ENCODE measurements around the gene CYBC1. TPM values are rescaled to one million over a fixed set of nuclear protein-coding genes. Genes with fewer than 3 reads are reported as not detected.

Gene CYBC1
- total and polyA plus RNA-seq, 3 experiments from 2014 or later, result 175 to 189 (median 184) TPM

DNA sequence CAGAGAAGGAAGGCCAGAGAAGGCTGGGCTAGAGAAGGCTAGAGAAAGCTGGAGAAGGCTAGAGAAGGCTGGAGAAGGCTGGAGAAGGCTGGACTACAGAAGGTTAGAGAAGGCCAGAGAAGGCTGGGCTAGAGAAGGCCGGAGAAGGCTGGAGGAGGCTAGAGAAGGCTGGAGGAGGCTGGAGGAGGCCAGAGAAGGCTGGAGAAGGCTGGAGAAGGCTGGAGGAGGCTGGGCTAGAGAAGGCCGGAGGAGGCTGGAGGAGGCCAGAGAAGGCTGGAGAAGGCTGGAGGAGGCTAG, 25.7 kb downstream of the CYBC1 start:
- H3K9me3 ChIP-seq (ENCODE audit: low read length), result no peaks in the 10 kb centered on the region
- CTCF ChIA-PET, result no interaction called here

DNA sequence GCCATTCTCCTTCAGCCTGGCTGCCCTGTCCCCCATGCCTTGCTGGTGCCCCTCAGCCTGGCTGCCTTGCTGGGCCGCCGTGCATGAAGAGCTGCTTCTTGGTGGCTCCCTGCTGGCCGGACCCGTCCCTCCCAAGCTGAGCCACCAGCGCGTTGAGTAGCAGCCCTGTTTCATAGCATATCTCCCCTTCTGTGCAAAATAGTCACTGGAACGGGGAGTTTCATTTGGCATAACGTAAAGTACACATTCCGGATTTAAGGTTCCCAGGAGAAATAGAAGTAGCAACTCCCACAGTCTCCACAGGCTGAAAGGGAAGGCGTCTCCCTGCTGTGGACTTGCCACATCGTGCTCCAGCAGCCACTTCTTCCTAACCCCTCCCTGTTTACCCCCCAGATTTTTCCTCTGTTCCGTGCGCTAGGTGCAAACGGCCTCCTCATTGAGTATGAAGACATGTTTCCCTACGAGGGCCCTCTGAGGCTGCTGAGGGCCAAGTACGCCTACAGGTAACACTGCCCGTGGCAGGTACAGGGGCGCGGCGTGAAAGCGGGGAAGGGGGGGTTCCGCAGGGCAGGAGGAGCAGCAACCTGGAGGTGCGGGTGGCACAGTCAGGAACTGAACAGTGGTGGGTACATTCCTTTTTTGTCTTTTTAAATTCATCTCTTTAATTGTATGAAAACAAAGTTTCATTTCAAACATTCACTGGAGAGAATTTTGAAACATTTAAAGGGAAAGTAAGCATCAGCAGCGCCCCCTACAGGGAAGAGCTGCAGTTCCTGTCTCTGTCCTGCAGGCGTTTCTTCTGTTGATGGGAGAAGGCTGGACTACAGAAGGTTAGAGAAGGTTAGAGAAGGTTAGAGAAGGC, 26.3 kb downstream of the CYBC1 start:
- H3K27ac Mint-ChIP-seq, result peak overlapping the region in 2 of 8 donors; percentile 5 to 62
- no peaks in the 10 kb centered on the region for H3K27me3 Mint-ChIP-seq
- Histone ChIP-seq H3K9me3 (ENCODE audit: low read length) (no peaks in the 10 kb centered on the region), H3K27ac (ENCODE audit: low read depth, low read length) (no peak overlapping the region), H3K36me3 (ENCODE audit: insufficient read depth, low read length) (peaks cover 12% of the 10 kb centered on the region), H3K4me1 (ENCODE audit: insufficient read depth, low read length) (peaks cover 15% of the 10 kb centered on the region), H3K4me3 (ENCODE audit: low read length) (no peak overlapping the region), H3K27me3 (ENCODE audit: insufficient read depth, low read length, poor library complexity, severe bottlenecking) (no peaks in the 10 kb centered on the region)
- H3K9me3 Mint-ChIP-seq, result no peaks in the 10 kb centered on the region
- peak; percentile 30 to 64 (median 37) for DNase-seq
- CTCF ChIA-PET, result interaction anchor here (1.4 kb wide), 1 partner anchor 127 kb away, joined by 3 read pairs; no protein-coding TSS in a partner anchor
- H3K4me1 Mint-ChIP-seq, result peaks cover 18 to 21% (median 21%) of the 10 kb centered on the region in 3 donors
- POLR2A ChIA-PET, result no interaction called here
- peaks cover 4 to 26% (median 12%) of the 10 kb centered on the region in 3 donors for H3K36me3 Mint-ChIP-seq
- H3K4me3 Mint-ChIP-seq, result peak overlapping the region in 1 of 7 donors; percentile 56

More for the DNA sequence above, 25.7 kb downstream of the CYBC1 start:
- peaks cover 10% of the 10 kb centered on the region for H3K4me1 ChIP-seq (ENCODE audit: insufficient read depth, low read length)
- Mint-ChIP-seq H3K27ac (peak overlapping the region in 2 of 8 donors; percentile 5 to 62), H3K36me3 (peaks cover 7 to 27% (median 12%) of the 10 kb centered on the region in 3 donors), H3K27me3 (no peaks in the 10 kb centered on the region), H3K4me1 (peaks cover 17 to 21% (median 21%) of the 10 kb centered on the region in 3 donors), H3K4me3 (no peak overlapping the region), H3K9me3 (no peaks in the 10 kb centered on the region)
- H3K27me3 ChIP-seq (ENCODE audit: insufficient read depth, low read length, poor library complexity, severe bottlenecking), result no peaks in the 10 kb centered on the region
- H3K36me3 ChIP-seq (ENCODE audit: insufficient read depth, low read length), result peaks cover 12% of the 10 kb centered on the region
- H3K4me3 ChIP-seq (ENCODE audit: low read length), result no peak overlapping the region
- no peak overlapping the region for H3K27ac ChIP-seq (ENCODE audit: low read depth, low read length)
- DNase-seq, result no peak
- POLR2A ChIA-PET, result no interaction called here

DNA sequence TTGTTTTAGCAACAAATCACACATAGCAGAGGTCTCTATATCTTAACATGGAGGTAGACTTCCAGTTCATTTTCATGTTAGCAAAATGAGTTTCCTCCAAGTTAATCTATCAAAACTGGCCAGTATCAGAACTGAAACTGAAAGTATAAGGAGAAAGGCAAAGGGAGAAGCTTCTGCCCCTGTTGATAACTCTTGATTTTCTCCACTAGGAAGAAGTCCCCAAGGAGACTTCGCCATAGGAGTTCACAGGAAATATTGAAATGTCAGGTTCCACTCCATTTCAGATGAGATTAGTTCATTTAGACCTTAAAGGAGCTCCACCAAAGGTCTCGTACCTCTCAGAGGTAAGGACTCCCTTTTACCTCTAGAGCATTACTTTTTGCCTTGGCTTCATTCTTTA, 31.0 kb downstream of the CYBC1 start:
- ChIA-PET CTCF (interaction anchor here (0.6 to 1.6 kb wide), 6 partner anchors 9 to 311 kb away, joined by 3 to 5 read pairs (median 3); no protein-coding TSS in a partner anchor), POLR2A (interaction anchor here (0.5 to 1.3 kb wide), 3 partner anchors 11 to 100 kb away, joined by 3 to 5 read pairs (median 4); partner anchors contain the start of genes FOXK2 and NARF)
- Histone ChIP-seq H3K9me3 (ENCODE audit: low read length) (no peaks in the 10 kb centered on the region), H3K27me3 (ENCODE audit: insufficient read depth, low read length, poor library complexity, severe bottlenecking) (no peaks in the 10 kb centered on the region), H3K36me3 (ENCODE audit: insufficient read depth, low read length) (peaks cover 12% of the 10 kb centered on the region), H3K27ac (ENCODE audit: low read depth, low read length) (peak overlapping the region; percentile 24), H3K4me3 (ENCODE audit: low read length) (peak overlapping the region; percentile 86), H3K4me1 (ENCODE audit: insufficient read depth, low read length) (peaks cover 28% of the 10 kb centered on the region)
- Mint-ChIP-seq H3K27me3 (no peaks in the 10 kb centered on the region), H3K27ac (peak overlapping the region; percentile 65 to 95 (median 85)), H3K4me3 (peak overlapping the region; percentile 82 to 93 (median 86)), H3K36me3 (peaks cover 4 to 29% (median 8%) of the 10 kb centered on the region in 3 donors), H3K9me3 (no peaks in the 10 kb centered on the region), H3K4me1 (peaks cover 26 to 34% (median 27%) of the 10 kb centered on the region in 3 donors)
- DNase-seq, result peak in 1 of 5 donors; percentile 20

GRCh38 chr17:82418001-82418986, 32.3 kb downstream of the CYBC1 start, which contains the start of the genes HEXD and OGFOD3:
TSS of gene HEXD (plus strand) at chr17:82418347. CDS start at chr17:82419800, 1,453 bp downstream.
TSS of gene OGFOD3 (minus strand) at chr17:82418586. CDS start at chr17:82418485, 101 bp downstream.
- Histone ChIP-seq H3K4me3 (ENCODE audit: low read length) (peak within 1 kb of the TSS; percentile 86), H3K27ac (ENCODE audit: low read depth, low read length) (peak within 1 kb of the TSS; percentile 24), H3K4me1 (ENCODE audit: insufficient read depth, low read length) (peaks cover 31% of the 10 kb centered on the region), H3K36me3 (ENCODE audit: insufficient read depth, low read length) (peaks cover 12% of the 10 kb centered on the region), H3K9me3 (ENCODE audit: low read length) (no peaks in the 10 kb centered on the region), H3K27me3 (ENCODE audit: insufficient read depth, low read length, poor library complexity, severe bottlenecking) (no peaks in the 10 kb centered on the region)
- peaks cover 4 to 31% (median 11%) of the 10 kb centered on the region in 3 donors for H3K36me3 Mint-ChIP-seq
- H3K27ac Mint-ChIP-seq, result peak within 1 kb of the TSS; percentile 65 to 95 (median 88)
- H3K4me3 Mint-ChIP-seq, result peak within 1 kb of the TSS; percentile 82 to 93 (median 86)
- H3K4me1 Mint-ChIP-seq, result peaks cover 28 to 35% (median 29%) of the 10 kb centered on the region in 3 donors
- peak; percentile 81 to 94 (median 88) for DNase-seq
- no peaks in the 10 kb centered on the region for H3K27me3 Mint-ChIP-seq
- POLR2A ChIA-PET, result interaction anchor here (1.3 kb wide), 1 partner anchor 40 kb away, joined by 5 read pairs; the partner anchor contains the start of gene NARF
- CTCF ChIA-PET, result interaction anchor here (0.8 to 1.6 kb wide), 6 partner anchors 7 to 310 kb away, joined by 3 to 5 read pairs (median 3); no protein-coding TSS in a partner anchor
- no peaks in the 10 kb centered on the region for H3K9me3 Mint-ChIP-seq

DNA sequence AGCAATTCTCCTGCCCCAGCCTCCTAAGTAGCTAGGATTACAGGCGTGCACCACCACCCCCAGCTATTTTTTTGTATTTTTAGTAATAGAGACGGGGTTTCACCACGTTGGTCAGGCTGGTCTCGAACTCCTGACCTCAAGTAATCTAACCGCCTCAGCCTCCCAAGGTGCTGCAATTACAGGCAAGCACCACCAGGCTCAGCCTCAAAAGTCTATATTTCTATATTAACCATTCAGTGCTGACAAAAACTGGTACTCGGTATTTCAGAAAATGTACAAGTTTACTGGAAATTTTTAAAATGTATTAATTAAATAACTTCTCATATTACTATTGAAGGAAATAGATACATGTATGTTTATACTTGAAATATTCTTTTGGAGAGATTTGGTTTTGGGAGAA, 33.8 kb downstream of the CYBC1 start:
- POLR2A ChIA-PET, result no interaction called here
- Histone ChIP-seq H3K9me3 (ENCODE audit: low read length) (no peaks in the 10 kb centered on the region), H3K36me3 (ENCODE audit: insufficient read depth, low read length) (peaks cover 12% of the 10 kb centered on the region), H3K27ac (ENCODE audit: low read depth, low read length) (no peak overlapping the region), H3K4me3 (ENCODE audit: low read length) (no peak overlapping the region), H3K4me1 (ENCODE audit: insufficient read depth, low read length) (peaks cover 31% of the 10 kb centered on the region), H3K27me3 (ENCODE audit: insufficient read depth, low read length, poor library complexity, severe bottlenecking) (no peaks in the 10 kb centered on the region)
- Mint-ChIP-seq H3K4me3 (peak overlapping the region in 3 of 7 donors; percentile 6 to 23 (median 13)), H3K27ac (no peak overlapping the region), H3K4me1 (peaks cover 26 to 35% (median 29%) of the 10 kb centered on the region in 3 donors), H3K9me3 (no peaks in the 10 kb centered on the region), H3K36me3 (peaks cover 0 to 28% (median 7%) of the 10 kb centered on the region in 3 donors), H3K27me3 (no peaks in the 10 kb centered on the region)
- CTCF ChIA-PET, result no interaction called here
- peak in 1 of 5 donors; percentile 39 for DNase-seq

DNA sequence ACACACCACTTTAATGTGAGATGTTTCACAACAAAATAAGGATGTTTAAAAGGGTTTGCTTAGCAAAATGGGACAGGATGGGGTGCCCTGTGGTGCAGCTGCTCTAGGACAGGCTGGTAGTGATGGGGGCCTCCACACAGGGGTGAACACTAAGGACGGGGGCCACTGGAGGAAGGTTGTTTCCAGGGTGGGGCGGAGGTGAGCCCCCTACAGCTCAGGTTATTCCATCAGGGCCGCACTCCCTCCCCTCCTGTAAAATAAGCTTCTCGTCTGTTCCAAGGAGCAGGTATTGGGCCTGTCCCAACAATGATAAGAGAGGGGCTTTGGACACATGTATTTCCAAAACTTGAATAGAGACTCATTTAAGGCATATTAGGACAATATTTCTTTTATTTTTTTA, 34.3 kb downstream of the CYBC1 start:
- H3K27me3 ChIP-seq (ENCODE audit: insufficient read depth, low read length, poor library complexity, severe bottlenecking), result no peaks in the 10 kb centered on the region
- H3K27ac ChIP-seq (ENCODE audit: low read depth, low read length), result no peak overlapping the region
- Mint-ChIP-seq H3K36me3 (peaks cover 0 to 27% (median 7%) of the 10 kb centered on the region in 3 donors), H3K9me3 (no peaks in the 10 kb centered on the region), H3K27ac (no peak overlapping the region), H3K4me1 (peaks cover 26 to 35% (median 29%) of the 10 kb centered on the region in 3 donors), H3K27me3 (no peaks in the 10 kb centered on the region), H3K4me3 (peak overlapping the region in 2 of 7 donors; percentile 24 to 32)
- CTCF ChIA-PET, result no interaction called here
- H3K36me3 ChIP-seq (ENCODE audit: insufficient read depth, low read length), result peaks cover 12% of the 10 kb centered on the region
- H3K4me3 ChIP-seq (ENCODE audit: low read length), result no peak overlapping the region
- peak in 1 of 5 donors; percentile 5 for DNase-seq
- POLR2A ChIA-PET, result no interaction called here
- peaks cover 31% of the 10 kb centered on the region for H3K4me1 ChIP-seq (ENCODE audit: insufficient read depth, low read length)
- H3K9me3 ChIP-seq (ENCODE audit: low read length), result no peaks in the 10 kb centered on the region

DNA sequence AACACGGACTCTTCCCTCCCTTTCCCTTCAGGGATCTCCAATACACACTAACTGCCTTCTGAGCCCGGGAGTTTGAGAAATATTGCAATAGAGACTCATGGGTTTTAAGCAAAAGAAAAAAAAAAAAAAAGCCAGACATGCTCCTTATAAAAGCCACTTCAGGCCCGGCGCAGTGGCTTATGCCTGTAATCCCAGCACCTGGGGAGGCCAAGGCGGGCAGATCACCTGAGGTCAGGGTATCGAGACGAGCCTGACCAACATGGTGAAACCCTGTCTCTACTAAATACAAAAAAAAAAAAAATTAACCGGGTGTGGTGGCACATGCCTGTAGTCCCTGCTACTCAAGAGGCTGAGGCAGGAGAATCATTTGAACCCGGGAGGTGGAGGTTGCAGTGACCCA, 34.8 kb downstream of the CYBC1 start:
- H3K4me1 ChIP-seq (ENCODE audit: insufficient read depth, low read length), result peaks cover 31% of the 10 kb centered on the region
- Mint-ChIP-seq H3K9me3 (no peaks in the 10 kb centered on the region), H3K4me3 (no peak overlapping the region), H3K27ac (no peak overlapping the region), H3K27me3 (no peaks in the 10 kb centered on the region), H3K4me1 (peaks cover 24 to 35% (median 25%) of the 10 kb centered on the region in 3 donors), H3K36me3 (peaks cover 0 to 23% (median 5%) of the 10 kb centered on the region in 3 donors)
- H3K4me3 ChIP-seq (ENCODE audit: low read length), result no peak overlapping the region
- H3K27me3 ChIP-seq (ENCODE audit: insufficient read depth, low read length, poor library complexity, severe bottlenecking), result no peaks in the 10 kb centered on the region
- H3K27ac ChIP-seq (ENCODE audit: low read depth, low read length), result no peak overlapping the region
- DNase-seq, result no peak
- ChIA-PET CTCF (no interaction called here), POLR2A (no interaction called here)
- peaks cover 7% of the 10 kb centered on the region for H3K36me3 ChIP-seq (ENCODE audit: insufficient read depth, low read length)
- no peaks in the 10 kb centered on the region for H3K9me3 ChIP-seq (ENCODE audit: low read length)

All from CD8-positive, alpha-beta memory T cell (primary cell).